GM12878 (cell line): ENCODE measurements around the gene KRTAP20-1. TPM values are rescaled to one million over a fixed set of nuclear protein-coding genes. Genes with fewer than 3 reads are reported as not detected.

Experiments
- ATAC-seq: fragments of 200-7000 bp; cut with Tn5 transposase; 3 replicates; pipeline ENCODE4 v1.9.1; 2020; ENCODE audit warnings: mild to moderate bottlenecking, moderate library complexity
- BruUV-seq: library from RNA; stranded (reverse); fragments of 400-500 nt; replicated peaks from 2 replicates; lab custom pipeline; 2021; lab: Mats Ljungman, UMichigan
- CTCF ChIA-PET: fragments of 300-600 bp; sonication (Branson Sonifier 250); formaldehyde crosslinking; extraction: SDS; loops from one replicate; lab custom pipeline; 2021; ENCODE audit warnings: inconsistent platforms; lab: Yijun Ruan, JAX
- POLR2A ChIA-PET: fragments of 350-600 bp; formaldehyde crosslinking; extraction: SDS; loops from one replicate; lab custom pipeline; 2021; ENCODE audit warnings: inconsistent platforms; lab: Charles Lee
- RAD21 ChIA-PET: fragments of 300-600 bp; sonication (Branson Sonifier 250); formaldehyde crosslinking; loops from one replicate; lab custom pipeline; 2023; ENCODE audit warnings: antibody characterized with exemption; ENCODE audit not compliant: unreplicated experiment; lab: Charles Lee
- SMC1A ChIA-PET: fragments of 300-600 bp; sonication (Branson Sonifier 250); formaldehyde crosslinking; loops from one replicate; lab custom pipeline; 2023; ENCODE audit not compliant: unreplicated experiment, uncharacterized antibody; lab: Charles Lee
- DNase-seq: peaks from one replicate; pipeline ENCODE4 v3.0.0-alpha.2; 2011; ENCODE audit warnings: low read depth, low spot score
- FAIRE-seq: peaks from 3 replicates; lab custom pipeline; 2011; peaks lifted over from hg19 to GRCh38; lab: Jason Lieb, UNC
- H2AFZ ChIP-seq: 2 replicates; pipeline ENCODE4 v1.6.0; 2011; ENCODE audit warnings: low read depth, low read length, control low read depth; ENCODE audit not compliant: control insufficient read depth
- H3K27ac ChIP-seq: 2 replicates; pipeline ENCODE4 v1.5.1; 2011; ENCODE audit warnings: control low read depth; ENCODE audit not compliant: control insufficient read depth, insufficient read depth
- H3K27me3 ChIP-seq, 2 experiments: replicated peaks in 1 of 2; 2 replicates each; pipeline versions ENCODE4 v1.6.0 to v1.6.1; 2011; ENCODE audit warnings: low read length in 1 of 2; ENCODE audit not compliant: control insufficient read depth in 2 of 2, insufficient read depth in 2 of 2
- H3K36me3 ChIP-seq, 2 experiments: 2 replicates each; pipeline ENCODE4 v1.5.1; 2011; ENCODE audit warnings: low read length in 1 of 2; ENCODE audit not compliant: control insufficient read depth in 2 of 2, insufficient read depth in 2 of 2
- H3K4me1 ChIP-seq: 2 replicates; pipeline ENCODE4 v1.6.1; 2011; ENCODE audit warnings: mild to moderate bottlenecking, low read length, moderate library complexity, mixed read lengths; ENCODE audit not compliant: control insufficient read depth, insufficient read depth
- H3K4me2 ChIP-seq: 2 replicates; pipeline ENCODE4 v1.6.0; 2011; ENCODE audit warnings: control low read depth; ENCODE audit not compliant: control insufficient read depth, insufficient read depth
- H3K4me3 ChIP-seq: fragments of 200-600 bp; sonication (generic); 2 replicates; pipeline ENCODE4 v1.5.1; 2016
- H3K79me2 ChIP-seq: 2 replicates; pipeline ENCODE4 v1.6.0; 2011; ENCODE audit warnings: low read length; ENCODE audit not compliant: control insufficient read depth, insufficient read depth
- H3K9ac ChIP-seq: 2 replicates; pipeline ENCODE4 v1.8.0; 2011; ENCODE audit warnings: low read length, control low read depth, mixed read lengths; ENCODE audit not compliant: control insufficient read depth, insufficient read depth
- H3K9me3 ChIP-seq: replicated peaks from 3 replicates; pipeline ENCODE4 v1.5.1; 2011; ENCODE audit warnings: mild to moderate bottlenecking, low read length; ENCODE audit not compliant: control insufficient read depth, insufficient read depth
- H4K20me1 ChIP-seq: 2 replicates; pipeline ENCODE4 v1.6.0; 2011; ENCODE audit not compliant: control insufficient read depth, insufficient read depth
- DPF2 ChIP-seq: fragments of 450-650 bp; IDR thresholded peaks from 2 replicates; pipeline ENCODE4 v1.6.1; 2017; ENCODE audit warnings: mild to moderate bottlenecking
- EZH2 ChIP-seq: IDR thresholded peaks from 2 replicates; pipeline ENCODE4 v1.6.1; 2012; ENCODE audit warnings: low read depth, mild to moderate bottlenecking, control low read depth, inconsistent platforms, low read length, borderline replicate concordance; ENCODE audit not compliant: control insufficient read depth
- FOXK2 ChIP-seq: fragments of 450-650 bp; IDR thresholded peaks from 2 replicates; pipeline ENCODE4 v1.6.1; 2017; ENCODE audit warnings: mild to moderate bottlenecking, moderate library complexity
- GABPA ChIP-seq: IDR thresholded peaks from 2 replicates; pipeline ENCODE4 v1.6.1; 2014; ENCODE audit warnings: antibody characterized with exemption, low read depth, mild to moderate bottlenecking, inconsistent platforms
- HCFC1 ChIP-seq: fragments of 150-350 bp; IDR thresholded peaks from 2 replicates; pipeline ENCODE4 v1.6.1; 2014; ENCODE audit warnings: low read length
- NFYB ChIP-seq: IDR thresholded peaks from 2 replicates; pipeline ENCODE4 v1.6.1; 2011; ENCODE audit warnings: low read depth, mild to moderate bottlenecking, low read length, improper control_type of control experiment, moderate library complexity; ENCODE audit not compliant: insufficient read depth
- RAD51 ChIP-seq: fragments of 450-650 bp; IDR thresholded peaks from 2 replicates; pipeline ENCODE4 v1.6.1; 2016; ENCODE audit warnings: moderate library complexity, mild to moderate bottlenecking, inconsistent platforms
- RB1 ChIP-seq: fragments of 450-650 bp; formaldehyde crosslinking; IDR thresholded peaks from 2 replicates; pipeline ENCODE4 v1.6.1; 2017; ENCODE audit warnings: mild to moderate bottlenecking, borderline replicate concordance
- REST ChIP-seq: IDR thresholded peaks from 2 replicates; pipeline ENCODE4 v1.6.1; 2012; ENCODE audit warnings: mild to moderate bottlenecking, low read depth, low read length
- SMAD1 ChIP-seq: fragments of 450-650 bp; IDR thresholded peaks from 2 replicates; pipeline ENCODE4 v1.6.1; 2018; ENCODE audit warnings: mild to moderate bottlenecking, low read depth; ENCODE audit not compliant: partially characterized antibody
- SPI1 ChIP-seq: IDR thresholded peaks from 2 replicates; pipeline ENCODE4 v1.6.1; 2011; ENCODE audit warnings: low read depth, mild to moderate bottlenecking, low read length, moderate library complexity, borderline replicate concordance; ENCODE audit not compliant: insufficient read depth
- SUZ12 ChIP-seq: fragments of 200-600 bp; sonication (generic); IDR thresholded peaks from one replicate; pipeline ENCODE4 v1.6.1; 2018; ENCODE audit warnings: antibody characterized with exemption, mild to moderate bottlenecking; ENCODE audit not compliant: unreplicated experiment
- TARDBP ChIP-seq: IDR thresholded peaks from 2 replicates; pipeline ENCODE4 v1.6.1; 2016; ENCODE audit warnings: borderline replicate concordance
- ZNF384 ChIP-seq: IDR thresholded peaks from 2 replicates; pipeline ENCODE4 v1.6.1; 2012; ENCODE audit warnings: low read depth, mild to moderate bottlenecking, low read length, improper control_type of control experiment, borderline replicate concordance
- ZNF592 ChIP-seq: fragments of 450-650 bp; IDR thresholded peaks from 2 replicates; pipeline ENCODE4 v1.6.1; 2017; ENCODE audit warnings: mild to moderate bottlenecking, moderate library complexity
- in situ Hi-C: fragments of 300-500 bp; cut with MboI; formaldehyde crosslinking; loops from 9 replicates; pipeline ENCODE4 v1.14.3; 2018; ENCODE audit warnings: mixed read lengths
- intact Hi-C: fragments of 100-400 bp; cut with micrococcal nuclease; formaldehyde crosslinking; loops from one replicate; pipeline ENCODE4 v1.14.2; 2022; ENCODE audit not compliant: unreplicated experiment
- polyA plus RNA-seq, 11 experiments: library from polyadenylated mRNA; depleted of rRNA in 4 of 11; unstranded in 6 of 11; stranded (reverse) in 5 of 11; fragments of >200 nt; fragmentation: Nextera tagmentation in 4 of 11; fragmentation: Illumina TruSeq in 1 of 11; extraction: Ambion mirVana in 4 of 11; extraction: Trizol in 1 of 11; gene quantifications; 1 replicate in 1 of 11; 2 replicates in 10 of 11; pipeline versions ENCODE4 v1.2.1 to v1.2.3, GENCODE V29; 2011 to 2016; ENCODE audit warnings: inconsistent platforms in 2 of 11, missing spikeins in 2 of 11, low read depth in 1 of 11
- total RNA-seq, 4 experiments: library from RNA; depleted of rRNA in 3 of 4; stranded (reverse); fragments of >200 nt in 3 of 4; fragmentation: Illumina TruSeq in 1 of 4; extraction: Trizol in 1 of 4; gene quantifications; 2 replicates each; pipeline versions ENCODE4 v1.2.1 to v1.2.3, GENCODE V29; 2013 to 2021

The KRTAP20-1 gene
- total and polyA plus RNA-seq, 10 of the 15 experiments (the other 5 are each of a cell fraction or from before 2014, with no cell fraction given) = not detected

DNA sequence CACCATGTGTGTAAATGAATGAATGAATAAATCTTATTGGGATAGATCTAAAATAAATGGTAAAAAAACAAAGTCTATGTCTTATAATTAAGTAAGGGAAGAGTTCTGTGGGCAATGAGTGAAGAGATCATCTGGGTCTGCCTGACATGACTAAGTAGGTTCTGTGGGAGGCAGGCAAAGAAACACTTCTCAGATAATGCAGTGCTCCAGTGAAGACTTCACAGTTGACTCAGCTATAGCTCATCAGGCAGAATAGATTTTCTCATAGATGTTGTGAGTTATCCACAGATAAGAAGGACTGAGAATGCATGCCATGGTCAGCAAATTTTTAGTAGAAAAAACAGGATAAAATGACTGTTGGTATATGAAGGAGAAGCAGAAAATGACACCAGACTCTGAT is 38.5 kb upstream of the KRTAP20-1 start:
- H3K4me1 ChIP-seq = no peaks in the 10 kb centered on the region
- no peak overlapping the region for H3K27ac ChIP-seq
- CTCF ChIA-PET = no interaction called here
- H3K9ac ChIP-seq = no peak overlapping the region
- H3K4me2 ChIP-seq = no peak overlapping the region
- RAD21 ChIA-PET = no interaction called here
- POLR2A ChIA-PET = no interaction called here
- ATAC-seq (no peak), DNase-seq (no peak), FAIRE-seq (no peak)
- TF ChIP-seq REST (no peak), HCFC1 (no peak), TARDBP (no peak), FOXK2 (no peak), SMAD1 (no peak), NFYB (no peak), ZNF384 (no peak), SPI1 (no peak), SUZ12 (no peak), DPF2 (no peak), EZH2 (no peak), ZNF592 (no peak), GABPA (no peak), RAD51 (no peak), RB1 (no peak)
- SMC1A ChIA-PET = no interaction called here
- no peaks in the 10 kb centered on the region for H4K20me1 ChIP-seq
- H3K79me2 ChIP-seq = no peaks in the 10 kb centered on the region
- BruUV-seq = no TSS peak
- intact Hi-C loops (no loop called here), in situ Hi-C loops (no loop called here)
- H3K9me3 ChIP-seq = no peaks in the 10 kb centered on the region
- H3K4me3 ChIP-seq = no peak overlapping the region
- no peaks in the 10 kb centered on the region for H3K36me3 ChIP-seq
- no peak overlapping the region for H2AFZ ChIP-seq
- no peaks in the 10 kb centered on the region for H3K27me3 ChIP-seq
